OCI-LY3 (cell line): Measurements from ENCODE around the gene CACNA2D3.

Experiments
- CTCF ChIP-seq: fragments of 200-600, 300-600 bp; sonication (generic); IDR thresholded peaks from 2 replicates; pipeline ENCODE4 v1.5.1; 2014; ENCODE audit warnings: antibody characterized with exemption, low read length, low read depth
- EZH2phosphoT487 ChIP-seq: fragments of 200-600 bp; shearing (Covaris generic); IDR thresholded peaks from 2 replicates; pipeline ENCODE4 v1.6.1; 2018; ENCODE audit warnings: antibody characterized with exemption, mixed run types, low read depth

- TF ChIP-seq CTCF (no peak), EZH2phosphoT487 (no peak)
Measured at GRCh38 chr3:54343495-54343894, 221.1 kb downstream of the CACNA2D3 start.
